Left colon (tissue), 2 donors: ENCODE measurements around the gene GRXCR2. TPM values are rescaled to one million over a fixed set of nuclear protein-coding genes. Genes with fewer than 3 reads are reported as not detected.
"Not testable (repeated sequence)": the region's sequence is repeated elsewhere in the genome, so short reads cannot be mapped to it uniquely, and the experiment has no call there.

Experiments used
- ATAC-seq: fragments of 200-7000 bp; cut with Tn5 transposase; one replicate; pipeline ENCODE4 v1.9.1; 2020; ENCODE audit warnings: mild to moderate bottlenecking, moderate library complexity
- DNase-seq, 2 donors: peaks; one replicate each; pipeline ENCODE4 v3.0.0-alpha.2; 2020
- intact Hi-C, 2 donors: fragments of 100-400 bp; cut with DNase I in 1 of 2; cut with micrococcal nuclease in 1 of 2; formaldehyde crosslinking; loops; one replicate each; pipeline versions ENCODE4 v1.11.2 to v1.14.0; 2022; cut with DNase I, micrococcal nuclease
- total RNA-seq, 2 donors: library from RNA; stranded (reverse); fragmentation: NEBNext Ultra II Directional; extraction: Animal tissue kit (Norgen Biotek cat#: 25700); gene quantifications; one replicate each; pipeline ENCODE4 v1.2.1, GENCODE V29; 2021
- donor health status: DM: no; HTN: no; CAD: no.
- donor health status: DM: yes; HTN: yes; CAD: no.

GRXCR2 gene
- total RNA-seq, 2 donors from 2014 or later, result not detected

- ATAC-seq, result no peak
Measured at GRCh38 chr5:145846081-145846480, 26.7 kb downstream of the GRXCR2 start.

GRCh38 chr5:145841299-145841698 lies 31.5 kb downstream of the GRXCR2 start:
- DNase-seq (no peak), ATAC-seq (no peak)
- intact Hi-C loops, result no loop called here

More at GRCh38 chr5:145846081-145846480, 26.7 kb downstream of the GRXCR2 start:
- DNase-seq, result no peak
- intact Hi-C loops, result no loop called here

- DNase-seq (no peak), ATAC-seq (no peak)
- intact Hi-C loops, result no loop called here
Measured at GRCh38 chr5:145840458-145841132, 32.2 kb downstream of the GRXCR2 start.

- DNase-seq (no peak), ATAC-seq (no peak)
Measured at GRCh38 chr5:145838276-145838675, 34.5 kb downstream of the GRXCR2 start.

GRCh38 chr5:145836241-145836640 lies 36.6 kb downstream of the GRXCR2 start:
- ATAC-seq, DNase-seq, intact Hi-C loops: not testable (repeated sequence)

More at GRCh38 chr5:145838276-145838675, 34.5 kb downstream of the GRXCR2 start:
- intact Hi-C loops, result no loop called here

GRCh38 chr5:145835848-145836239 lies 37.0 kb downstream of the GRXCR2 start:
- DNase-seq (peak in 1 of 2 donors; percentile 31), ATAC-seq (peak; percentile 27)
- intact Hi-C loops, result no loop called here

GRCh38 chr5:145834917-145835847 lies 37.6 kb downstream of the GRXCR2 start, which contains the start of gene PRELID2:
TSS of gene PRELID2 (minus strand) at chr5:145835342. CDS start at chr5:145835251, 91 bp downstream.
- intact Hi-C loops, result no loop called here
- peak; percentile 92 to 96 for DNase-seq
- ATAC-seq, result peak; percentile 89

GRCh38 chr5:145834554-145834916 lies 38.3 kb downstream of the GRXCR2 start:
- intact Hi-C loops, result no loop called here
- DNase-seq (no peak), ATAC-seq (no peak)

GRCh38 chr5:145833631-145834200 lies 39.1 kb downstream of the GRXCR2 start:
- no peak for DNase-seq
- ATAC-seq, result no peak
- intact Hi-C loops, result no loop called here

- intact Hi-C loops, result no loop called here
- DNase-seq, result no peak
Measured at GRCh38 chr5:145830594-145830993, 42.2 kb downstream of the GRXCR2 start.

GRCh38 chr5:145829708-145830361 lies 43.0 kb downstream of the GRXCR2 start:
- peak; percentile 38 for ATAC-seq
- intact Hi-C loops, result no loop called here
- DNase-seq, result no peak

More at GRCh38 chr5:145830594-145830993, 42.2 kb downstream of the GRXCR2 start:
- ATAC-seq, result no peak

- intact Hi-C loops, result no loop called here
- no peak for DNase-seq
Measured at GRCh38 chr5:145826895-145827674, 45.7 kb downstream of the GRXCR2 start.

GRCh38 chr5:145825751-145826180 lies 47.0 kb downstream of the GRXCR2 start:
- ATAC-seq, result peak; percentile 67
- no peak for DNase-seq

More at GRCh38 chr5:145826895-145827674, 45.7 kb downstream of the GRXCR2 start:
- no peak for ATAC-seq

GRCh38 chr5:145824040-145824439 lies 48.8 kb downstream of the GRXCR2 start:
- no peak for DNase-seq
- ATAC-seq, result no peak
- intact Hi-C loops, result no loop called here

More at GRCh38 chr5:145825751-145826180, 47.0 kb downstream of the GRXCR2 start:
- intact Hi-C loops, result no loop called here

- ATAC-seq (peak; percentile 60), DNase-seq (no peak)
- intact Hi-C loops, result no loop called here
Measured at GRCh38 chr5:145818604-145819003, 54.2 kb downstream of the GRXCR2 start.

GRCh38 chr5:145812877-145813276 lies 59.9 kb downstream of the GRXCR2 start:
- intact Hi-C loops, result no loop called here
- ATAC-seq (no peak), DNase-seq (no peak)

- intact Hi-C loops, result no loop called here
- DNase-seq (no peak), ATAC-seq (peak; percentile 63)
Measured at GRCh38 chr5:145811834-145812625, 60.8 kb downstream of the GRXCR2 start.
